ENCODE measurements around the gene RBFOX2.
"Not testable (repeated sequence)": the region's sequence is repeated elsewhere in the genome, so short reads cannot be mapped to it uniquely, and the experiment has no call there.

RBFOX2 gene

GRCh38 chr22:35834061-35834460, 194.6 kb downstream of the RBFOX2 start:
- no peaks in the 10 kb centered on the region for H3K27me3 ChIP-seq (ENCODE audit: control insufficient read depth in 1 of 2, insufficient read depth in 2 of 2, low read length in 2 of 2)
- H3K4me3 ChIP-seq (ENCODE audit: low read length in 2 of 2) = no peak overlapping the region
- no peak overlapping the region for H3K27ac ChIP-seq (ENCODE audit: low read length)
- no peaks in the 10 kb centered on the region for H3K9me3 ChIP-seq (ENCODE audit: control insufficient read depth in 2 of 2, low read length in 2 of 2)
- no peaks in the 10 kb centered on the region for H3K36me3 ChIP-seq (ENCODE audit: control insufficient read depth in 2 of 2, insufficient read depth in 2 of 2, low read length in 2 of 2)
- no peak overlapping the region for H3K9ac ChIP-seq (ENCODE audit: low read length in 2 of 2)
- peaks cover 25% of the 10 kb centered on the region for H3K4me1 ChIP-seq (ENCODE audit: control insufficient read depth, insufficient read depth, low read length)

GRCh38 chr22:35830305-35830704, 198.3 kb downstream of the RBFOX2 start:
- Histone ChIP-seq H3K4me3 (ENCODE audit: low read length in 2 of 2) (no peak overlapping the region), H3K36me3 (ENCODE audit: control insufficient read depth in 2 of 2, insufficient read depth in 2 of 2, low read length in 2 of 2) (no peaks in the 10 kb centered on the region), H3K27me3 (ENCODE audit: control insufficient read depth in 1 of 2, insufficient read depth in 2 of 2, low read length in 2 of 2) (no peaks in the 10 kb centered on the region), H3K9ac (ENCODE audit: low read length in 2 of 2) (no peak overlapping the region), H3K27ac (ENCODE audit: low read length) (no peak overlapping the region), H3K9me3 (ENCODE audit: control insufficient read depth in 2 of 2, low read length in 2 of 2) (no peaks in the 10 kb centered on the region), H3K4me1 (ENCODE audit: control insufficient read depth, insufficient read depth, low read length) (peaks cover 9% of the 10 kb centered on the region)

GRCh38 chr22:35824256-35824655, 204.4 kb downstream of the RBFOX2 start:
- no peaks in the 10 kb centered on the region for H3K9me3 ChIP-seq (ENCODE audit: control insufficient read depth in 2 of 2, low read length in 2 of 2)
- H3K36me3 ChIP-seq (ENCODE audit: control insufficient read depth in 2 of 2, insufficient read depth in 2 of 2, low read length in 2 of 2) = no peaks in the 10 kb centered on the region
- no peak overlapping the region for H3K4me3 ChIP-seq (ENCODE audit: low read length in 2 of 2)
- H3K9ac ChIP-seq (ENCODE audit: low read length in 2 of 2) = no peak overlapping the region
- no peaks in the 10 kb centered on the region for H3K27me3 ChIP-seq (ENCODE audit: control insufficient read depth in 1 of 2, insufficient read depth in 2 of 2, low read length in 2 of 2)
- H3K27ac ChIP-seq (ENCODE audit: low read length) = no peak overlapping the region
- H3K4me1 ChIP-seq (ENCODE audit: control insufficient read depth, insufficient read depth, low read length) = peaks cover 8% of the 10 kb centered on the region

GRCh38 chr22:35821654-35822053, 207.0 kb downstream of the RBFOX2 start:
- H3K9me3 ChIP-seq (ENCODE audit: control insufficient read depth in 2 of 2, low read length in 2 of 2) = no peaks in the 10 kb centered on the region
- H3K27ac ChIP-seq (ENCODE audit: low read length) = no peak overlapping the region
- no peaks in the 10 kb centered on the region for H3K27me3 ChIP-seq (ENCODE audit: control insufficient read depth in 1 of 2, insufficient read depth in 2 of 2, low read length in 2 of 2)
- no peak overlapping the region for H3K9ac ChIP-seq (ENCODE audit: low read length in 2 of 2)
- peaks cover 8% of the 10 kb centered on the region for H3K4me1 ChIP-seq (ENCODE audit: control insufficient read depth, insufficient read depth, low read length)
- no peaks in the 10 kb centered on the region for H3K36me3 ChIP-seq (ENCODE audit: control insufficient read depth in 2 of 2, insufficient read depth in 2 of 2, low read length in 2 of 2)
- H3K4me3 ChIP-seq (ENCODE audit: low read length in 2 of 2) = peak overlapping the region in 1 of 2 donors; percentile 9

- no peaks in the 10 kb centered on the region for H3K9me3 ChIP-seq (ENCODE audit: control insufficient read depth in 2 of 2, low read length in 2 of 2)
Measured at GRCh38 chr22:35819421-35819820, 209.2 kb downstream of the RBFOX2 start.

GRCh38 chr22:35818897-35819296, 209.7 kb downstream of the RBFOX2 start:
- peaks cover 8% of the 10 kb centered on the region for H3K4me1 ChIP-seq (ENCODE audit: control insufficient read depth, insufficient read depth, low read length)
- H3K9me3 ChIP-seq (ENCODE audit: control insufficient read depth in 2 of 2, low read length in 2 of 2) = no peaks in the 10 kb centered on the region
- H3K27ac ChIP-seq (ENCODE audit: low read length) = no peak overlapping the region
- H3K36me3 ChIP-seq (ENCODE audit: control insufficient read depth in 2 of 2, insufficient read depth in 2 of 2, low read length in 2 of 2) = no peaks in the 10 kb centered on the region
- H3K4me3 ChIP-seq (ENCODE audit: low read length in 2 of 2) = no peak overlapping the region
- H3K27me3 ChIP-seq (ENCODE audit: control insufficient read depth in 1 of 2, insufficient read depth in 2 of 2, low read length in 2 of 2) = no peaks in the 10 kb centered on the region
- no peak overlapping the region for H3K9ac ChIP-seq (ENCODE audit: low read length in 2 of 2)

More at GRCh38 chr22:35819421-35819820, 209.2 kb downstream of the RBFOX2 start:
- H3K27ac ChIP-seq (ENCODE audit: low read length) = no peak overlapping the region
- no peak overlapping the region for H3K9ac ChIP-seq (ENCODE audit: low read length in 2 of 2)
- no peaks in the 10 kb centered on the region for H3K36me3 ChIP-seq (ENCODE audit: control insufficient read depth in 2 of 2, insufficient read depth in 2 of 2, low read length in 2 of 2)
- H3K4me1 ChIP-seq (ENCODE audit: control insufficient read depth, insufficient read depth, low read length) = peaks cover 8% of the 10 kb centered on the region
- no peak overlapping the region for H3K4me3 ChIP-seq (ENCODE audit: low read length in 2 of 2)
- H3K27me3 ChIP-seq (ENCODE audit: control insufficient read depth in 1 of 2, insufficient read depth in 2 of 2, low read length in 2 of 2) = no peaks in the 10 kb centered on the region

- Histone ChIP-seq H3K9ac (ENCODE audit: low read length in 2 of 2) (no peak overlapping the region), H3K4me1 (ENCODE audit: control insufficient read depth, insufficient read depth, low read length) (no peaks in the 10 kb centered on the region), H3K4me3 (ENCODE audit: low read length in 2 of 2) (no peak overlapping the region), H3K36me3 (ENCODE audit: control insufficient read depth in 2 of 2, insufficient read depth in 2 of 2, low read length in 2 of 2) (peaks cover 13 to 15% of the 10 kb centered on the region in 2 donors), H3K27me3 (ENCODE audit: control insufficient read depth in 1 of 2, insufficient read depth in 2 of 2, low read length in 2 of 2) (no peaks in the 10 kb centered on the region), H3K9me3 (ENCODE audit: control insufficient read depth in 2 of 2, low read length in 2 of 2) (peaks cover 0 to 2% of the 10 kb centered on the region in 2 donors), H3K27ac (ENCODE audit: low read length) (no peak overlapping the region)
Measured at GRCh38 chr22:35812600-35812999, 216.0 kb downstream of the RBFOX2 start.

- Histone ChIP-seq H3K36me3 (ENCODE audit: control insufficient read depth in 2 of 2, insufficient read depth in 2 of 2, low read length in 2 of 2) (peaks cover 13 to 15% of the 10 kb centered on the region in 2 donors), H3K9ac (ENCODE audit: low read length in 2 of 2) (no peak overlapping the region), H3K4me1 (ENCODE audit: control insufficient read depth, insufficient read depth, low read length) (no peaks in the 10 kb centered on the region), H3K9me3 (ENCODE audit: control insufficient read depth in 2 of 2, low read length in 2 of 2) (peaks cover 0 to 2% of the 10 kb centered on the region in 2 donors), H3K27ac (ENCODE audit: low read length) (no peak overlapping the region), H3K4me3 (ENCODE audit: low read length in 2 of 2) (no peak overlapping the region), H3K27me3 (ENCODE audit: control insufficient read depth in 1 of 2, insufficient read depth in 2 of 2, low read length in 2 of 2) (no peaks in the 10 kb centered on the region)
Measured at GRCh38 chr22:35811670-35812069, 217.0 kb downstream of the RBFOX2 start.

GRCh38 chr22:35809816-35810215, 218.8 kb downstream of the RBFOX2 start:
- Histone ChIP-seq H3K4me1 (ENCODE audit: control insufficient read depth, insufficient read depth, low read length) (no peaks in the 10 kb centered on the region), H3K36me3 (ENCODE audit: control insufficient read depth in 2 of 2, insufficient read depth in 2 of 2, low read length in 2 of 2) (peaks cover 15% of the 10 kb centered on the region in 2 donors), H3K27ac (ENCODE audit: low read length) (no peak overlapping the region), H3K27me3 (ENCODE audit: control insufficient read depth in 1 of 2, insufficient read depth in 2 of 2, low read length in 2 of 2) (no peaks in the 10 kb centered on the region), H3K9me3 (ENCODE audit: control insufficient read depth in 2 of 2, low read length in 2 of 2) (peaks cover 0 to 2% of the 10 kb centered on the region in 2 donors), H3K4me3 (ENCODE audit: low read length in 2 of 2) (no peak overlapping the region), H3K9ac (ENCODE audit: low read length in 2 of 2) (no peak overlapping the region)

- Histone ChIP-seq H3K27ac (ENCODE audit: low read length) (no peak overlapping the region), H3K9ac (ENCODE audit: low read length in 2 of 2) (no peak overlapping the region), H3K4me1 (ENCODE audit: control insufficient read depth, insufficient read depth, low read length) (no peaks in the 10 kb centered on the region), H3K27me3 (ENCODE audit: control insufficient read depth in 1 of 2, insufficient read depth in 2 of 2, low read length in 2 of 2) (no peaks in the 10 kb centered on the region), H3K9me3 (ENCODE audit: control insufficient read depth in 2 of 2, low read length in 2 of 2) (peaks cover 2 to 3% of the 10 kb centered on the region in 2 donors), H3K4me3 (ENCODE audit: low read length in 2 of 2) (no peak overlapping the region), H3K36me3 (ENCODE audit: control insufficient read depth in 2 of 2, insufficient read depth in 2 of 2, low read length in 2 of 2) (peaks cover 15 to 17% of the 10 kb centered on the region in 2 donors)
Measured at GRCh38 chr22:35808377-35808776, 220.2 kb downstream of the RBFOX2 start.

GRCh38 chr22:35806668-35807067, 222.0 kb downstream of the RBFOX2 start:
- not testable (repeated sequence) for H3K27ac ChIP-seq (ENCODE audit: low read length); H3K4me3 ChIP-seq (ENCODE audit: low read length in 2 of 2); H3K9me3 ChIP-seq (ENCODE audit: control insufficient read depth in 2 of 2, low read length in 2 of 2); H3K4me1 ChIP-seq (ENCODE audit: control insufficient read depth, insufficient read depth, low read length); H3K9ac ChIP-seq (ENCODE audit: low read length in 2 of 2); H3K27me3 ChIP-seq (ENCODE audit: control insufficient read depth in 1 of 2, insufficient read depth in 2 of 2, low read length in 2 of 2)
- H3K36me3 ChIP-seq (ENCODE audit: control insufficient read depth in 2 of 2, insufficient read depth in 2 of 2, low read length in 2 of 2) = peaks cover 15 to 20% of the 10 kb centered on the region in 2 donors

Measured in stomach smooth muscle (tissue), 2 donors.